ENCODE measurements around the gene LCORL.

DNA sequence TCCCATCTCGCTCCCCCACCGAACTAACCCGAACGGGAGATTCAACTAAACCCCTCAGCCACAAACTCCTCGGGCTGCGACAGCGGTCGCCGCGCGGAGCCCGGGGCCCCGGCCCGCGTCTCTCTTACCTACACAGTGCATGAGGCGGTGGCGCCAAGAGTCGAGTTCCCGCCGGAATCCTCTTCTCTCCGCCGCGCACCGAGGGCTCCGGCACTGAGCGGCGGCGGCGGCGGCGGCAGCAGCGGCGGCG is 160 bp downstream of the LCORL start:
- TF ChIP-seq, protein P1, sequence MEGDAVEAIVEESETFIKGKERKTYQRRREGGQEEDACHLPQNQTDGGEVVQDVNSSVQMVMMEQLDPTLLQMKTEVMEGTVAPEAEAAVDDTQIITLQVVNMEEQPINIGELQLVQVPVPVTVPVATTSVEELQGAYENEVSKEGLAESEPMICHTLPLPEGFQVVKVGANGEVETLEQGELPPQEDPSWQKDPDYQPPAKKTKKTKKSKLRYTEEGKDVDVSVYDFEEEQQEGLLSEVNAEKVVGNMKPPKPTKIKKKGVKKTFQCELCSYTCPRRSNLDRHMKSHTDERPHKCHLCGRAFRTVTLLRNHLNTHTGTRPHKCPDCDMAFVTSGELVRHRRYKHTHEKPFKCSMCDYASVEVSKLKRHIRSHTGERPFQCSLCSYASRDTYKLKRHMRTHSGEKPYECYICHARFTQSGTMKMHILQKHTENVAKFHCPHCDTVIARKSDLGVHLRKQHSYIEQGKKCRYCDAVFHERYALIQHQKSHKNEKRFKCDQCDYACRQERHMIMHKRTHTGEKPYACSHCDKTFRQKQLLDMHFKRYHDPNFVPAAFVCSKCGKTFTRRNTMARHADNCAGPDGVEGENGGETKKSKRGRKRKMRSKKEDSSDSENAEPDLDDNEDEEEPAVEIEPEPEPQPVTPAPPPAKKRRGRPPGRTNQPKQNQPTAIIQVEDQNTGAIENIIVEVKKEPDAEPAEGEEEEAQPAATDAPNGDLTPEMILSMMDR (IDR thresholded peaks at IDR 0.05; ENCODE audit: low read length), result no peak
- no peak for TF ChIP-seq EZH2 (optimal IDR thresholded peaks at IDR 0.05; ENCODE audit: low read depth, low read length)
- TF ChIP-seq EZH2phosphoT487 (IDR thresholded peaks at IDR 0.05; ENCODE audit: low read length), result no peak

All from MM.1S (cell line).